Mucosa of descending colon (tissue), 3 donors: ENCODE data around the gene TAS2R13. TPM values are rescaled to one million over a fixed set of nuclear protein-coding genes. Genes with fewer than 3 reads are reported as not detected.

Experiments used
- ATAC-seq: fragments of 200-7000 bp; cut with Tn5 transposase; one replicate; pipeline ENCODE4 v1.9.1; 2020; ENCODE audit warnings: mild to moderate bottlenecking, moderate library complexity
- DNase-seq, 3 donors: peaks; one replicate each; pipeline ENCODE4 v3.0.0-alpha.2; 2020
- H3K36me3 ChIP-seq: fragments of 200-600 bp; one replicate; pipeline ENCODE4 v1.8.0; 2021; ENCODE audit warnings: low read depth, mild to moderate bottlenecking
- H3K4me1 ChIP-seq: fragments of 200-600 bp; one replicate; pipeline ENCODE4 v1.8.0; 2021; ENCODE audit warnings: low read depth, mild to moderate bottlenecking
- H3K4me3 ChIP-seq: fragments of 200-600 bp; one replicate; pipeline ENCODE4 v1.8.0; 2021; ENCODE audit warnings: mild to moderate bottlenecking
- H3K9me3 ChIP-seq: fragments of 200-600 bp; one replicate; pipeline ENCODE4 v1.8.0; 2021; ENCODE audit warnings: mild to moderate bottlenecking
- intact Hi-C, 2 donors: fragments of 100-400 bp; cut with DNase I in 1 of 2; cut with micrococcal nuclease in 1 of 2; formaldehyde crosslinking; loops; one replicate each; pipeline versions ENCODE4 v1.11.0 to v1.11.1; 2022; cut with DNase I, micrococcal nuclease
- total RNA-seq, 3 donors: library from RNA; stranded (reverse); fragmentation: NEBNext Ultra II Directional in 2 of 3; extraction: Animal tissue kit (Norgen Biotek cat#: 25700) in 2 of 3; gene quantifications; one replicate each; pipeline versions ENCODE4 v1.2.1 to v1.2.4, GENCODE V29; 2021 to 2023
- TF ChIP-seq, protein P1 (sequence below): fragments of 200-600 bp; IDR thresholded peaks from one replicate; pipeline ENCODE4 v1.8.0; 2022; ENCODE audit warnings: antibody characterized with exemption, mild to moderate bottlenecking
- donor health status: DM: no; HTN: no; CAD: no; lungs with moderate emphysema.
- donor health status: DM: no; HTN: no; CAD: no.
- donor health status: DM: no; HTN: yes; CAD: no.

TAS2R13 gene
- total RNA-seq, 3 donors from 2014 or later: 1.1 to 3.2 (median 1.3) TPM

DNA sequence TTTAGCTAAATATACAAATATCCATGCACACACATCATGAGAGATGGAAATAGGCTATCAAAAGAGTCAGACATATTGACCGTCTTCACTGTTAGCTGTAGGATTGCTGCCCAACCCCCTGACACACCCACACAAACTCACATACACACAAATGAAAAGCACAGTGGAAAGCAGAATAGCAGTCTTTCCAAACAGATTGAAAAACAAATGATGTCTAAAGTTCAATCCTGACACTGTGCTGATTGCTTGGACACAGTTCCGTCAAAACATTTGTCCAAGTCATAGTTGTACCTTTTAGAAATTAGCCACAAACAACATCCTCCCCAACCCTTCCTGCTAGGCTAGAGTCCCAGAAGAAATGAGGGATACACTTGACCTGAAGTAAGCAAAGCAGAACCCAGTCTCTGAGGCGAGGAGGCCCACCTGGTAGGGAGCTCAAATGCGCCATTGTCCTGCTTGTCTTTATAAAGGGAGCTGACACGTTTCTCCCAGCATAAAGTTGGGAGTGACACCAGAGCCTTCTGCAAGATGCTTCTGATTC lies 19.5 kb upstream of the TAS2R13 start, which contains the start of gene PRH2:
Gene PRH2, plus strand, starts transcription at position 491 of the 541 bp plus-strand sequence. Its CDS starts 38 bp downstream, at position 529.
- no peak for ATAC-seq
- no peak within 1 kb of the TSS for H3K4me3 ChIP-seq
- H3K4me1 ChIP-seq: no peaks in the 10 kb centered on the region
- intact Hi-C loops: no loop called here
- H3K9me3 ChIP-seq: no peaks in the 10 kb centered on the region
- no peak for DNase-seq
- TF ChIP-seq, protein P1, sequence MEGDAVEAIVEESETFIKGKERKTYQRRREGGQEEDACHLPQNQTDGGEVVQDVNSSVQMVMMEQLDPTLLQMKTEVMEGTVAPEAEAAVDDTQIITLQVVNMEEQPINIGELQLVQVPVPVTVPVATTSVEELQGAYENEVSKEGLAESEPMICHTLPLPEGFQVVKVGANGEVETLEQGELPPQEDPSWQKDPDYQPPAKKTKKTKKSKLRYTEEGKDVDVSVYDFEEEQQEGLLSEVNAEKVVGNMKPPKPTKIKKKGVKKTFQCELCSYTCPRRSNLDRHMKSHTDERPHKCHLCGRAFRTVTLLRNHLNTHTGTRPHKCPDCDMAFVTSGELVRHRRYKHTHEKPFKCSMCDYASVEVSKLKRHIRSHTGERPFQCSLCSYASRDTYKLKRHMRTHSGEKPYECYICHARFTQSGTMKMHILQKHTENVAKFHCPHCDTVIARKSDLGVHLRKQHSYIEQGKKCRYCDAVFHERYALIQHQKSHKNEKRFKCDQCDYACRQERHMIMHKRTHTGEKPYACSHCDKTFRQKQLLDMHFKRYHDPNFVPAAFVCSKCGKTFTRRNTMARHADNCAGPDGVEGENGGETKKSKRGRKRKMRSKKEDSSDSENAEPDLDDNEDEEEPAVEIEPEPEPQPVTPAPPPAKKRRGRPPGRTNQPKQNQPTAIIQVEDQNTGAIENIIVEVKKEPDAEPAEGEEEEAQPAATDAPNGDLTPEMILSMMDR: no peak
- no peaks in the 10 kb centered on the region for H3K36me3 ChIP-seq

DNA sequence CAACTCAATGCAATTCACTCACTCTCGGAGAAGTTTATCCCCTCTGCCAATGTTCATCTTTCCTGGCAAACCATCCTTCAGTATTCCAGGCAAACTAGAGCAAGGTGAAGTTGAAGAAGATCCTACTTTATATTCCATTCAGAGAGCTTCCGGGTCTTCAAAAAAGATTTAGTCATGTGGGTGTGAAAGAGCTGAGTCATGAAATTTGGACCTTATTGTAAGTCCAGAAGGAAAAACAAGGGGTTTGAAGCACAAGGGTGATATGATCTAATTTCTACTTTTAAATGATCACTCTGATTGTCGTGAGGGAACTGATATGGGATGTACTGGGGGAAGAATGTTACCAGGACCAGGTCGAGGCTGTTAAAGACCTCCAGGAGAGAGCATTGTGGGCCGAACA lies 16.9 kb upstream of the TAS2R13 start:
- intact Hi-C loops: no loop called here
- Histone ChIP-seq H3K36me3 (no peaks in the 10 kb centered on the region), H3K4me1 (no peaks in the 10 kb centered on the region), H3K9me3 (no peaks in the 10 kb centered on the region), H3K4me3 (no peak overlapping the region)
- TF ChIP-seq, protein P1: no peak
- DNase-seq (no peak), ATAC-seq (no peak)

GRCh38 chr12:10919809-10920208 lies 10.4 kb upstream of the TAS2R13 start:
- intact Hi-C loops: no loop called here
- TF ChIP-seq, protein P1: no peak
- no peak for DNase-seq
- Histone ChIP-seq H3K4me3 (no peak overlapping the region), H3K9me3 (no peaks in the 10 kb centered on the region), H3K4me1 (no peaks in the 10 kb centered on the region), H3K36me3 (no peaks in the 10 kb centered on the region)
- no peak for ATAC-seq

DNA sequence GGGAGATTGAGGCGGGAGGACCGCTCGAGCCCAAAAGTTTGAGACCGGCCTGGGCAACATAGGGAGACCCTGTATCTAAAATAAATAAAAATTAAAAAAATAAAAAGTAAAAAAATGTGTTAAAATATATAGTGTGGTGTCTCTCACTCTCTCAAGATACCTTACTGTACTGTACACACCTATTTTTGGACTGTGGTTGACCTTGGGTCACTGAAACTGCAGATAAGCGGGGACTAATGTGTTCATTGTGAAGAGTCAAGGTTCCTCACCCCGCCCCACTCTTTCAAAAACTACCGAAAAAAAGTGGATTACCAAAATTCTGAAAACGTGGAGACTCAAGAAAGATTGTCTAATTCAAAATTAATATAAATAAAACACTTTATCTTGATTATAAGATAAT lies 1.0 kb upstream of the TAS2R13 start:
- TF ChIP-seq, protein P1: no peak
- ATAC-seq: no peak
- no peak overlapping the region for H3K4me3 ChIP-seq
- DNase-seq: no peak
- H3K36me3 ChIP-seq: no peaks in the 10 kb centered on the region
- no peaks in the 10 kb centered on the region for H3K4me1 ChIP-seq
- intact Hi-C loops: no loop called here
- no peaks in the 10 kb centered on the region for H3K9me3 ChIP-seq

DNA sequence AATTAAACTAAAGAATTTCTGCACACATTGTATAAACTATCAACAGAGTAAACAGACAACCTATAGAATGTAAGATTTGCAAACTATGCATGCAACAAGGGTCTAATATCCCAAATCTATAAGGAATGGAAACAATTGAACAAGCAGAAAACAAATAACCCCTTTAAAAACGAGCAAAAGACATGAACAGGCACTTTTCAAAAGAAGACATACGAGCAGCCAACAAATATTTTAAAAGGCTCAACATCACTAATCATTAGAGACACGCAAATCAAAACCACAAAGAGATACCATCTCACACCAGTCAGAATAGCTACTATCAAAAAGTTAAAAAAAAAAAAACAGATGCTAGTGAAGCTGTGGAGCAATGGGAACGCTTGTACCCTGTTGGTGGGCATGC lies 4.7 kb downstream of the TAS2R13 start:
- Histone ChIP-seq H3K36me3 (no peaks in the 10 kb centered on the region), H3K4me3 (no peak overlapping the region), H3K4me1 (no peaks in the 10 kb centered on the region), H3K9me3 (peaks cover 30% of the 10 kb centered on the region)
- no peak for ATAC-seq
- intact Hi-C loops: no loop called here
- TF ChIP-seq, protein P1: no peak
- no peak for DNase-seq

- ATAC-seq: peak; percentile 16
- Histone ChIP-seq H3K4me1 (no peaks in the 10 kb centered on the region), H3K9me3 (peaks cover 30% of the 10 kb centered on the region), H3K4me3 (no peak overlapping the region), H3K36me3 (no peaks in the 10 kb centered on the region)
- intact Hi-C loops: no loop called here
- no peak for DNase-seq
- TF ChIP-seq, protein P1: no peak
These were observed 7.9 kb downstream of the TAS2R13 start for GRCh38 chr12:10901427-10901826.
